DOHH2 (cell line): ENCODE measurements around the gene SPATA6L.

ENCODE experiments used
- CTCF ChIP-seq: fragments of 200-600 bp; sonication (generic); IDR thresholded peaks from one replicate; pipeline ENCODE4 v1.5.1; 2014; ENCODE audit warnings: antibody characterized with exemption, mild to moderate bottlenecking, low read depth, low read length; ENCODE audit not compliant: poor library complexity, severe bottlenecking
- EZH2phosphoT487 ChIP-seq: fragments of 200-600 bp; sonication (generic); IDR thresholded peaks from 2 replicates; pipeline ENCODE4 v1.6.1; 2017; ENCODE audit warnings: borderline replicate concordance, mild to moderate bottlenecking, antibody characterized with exemption, low read length, moderate library complexity, mixed read lengths

- TF ChIP-seq CTCF (no peak), EZH2phosphoT487 (no peak)
Observed at GRCh38 chr9:4581861-4582565, 84.3 kb downstream of the SPATA6L start.
